ENCODE results near the gene HAP1.

DNA sequence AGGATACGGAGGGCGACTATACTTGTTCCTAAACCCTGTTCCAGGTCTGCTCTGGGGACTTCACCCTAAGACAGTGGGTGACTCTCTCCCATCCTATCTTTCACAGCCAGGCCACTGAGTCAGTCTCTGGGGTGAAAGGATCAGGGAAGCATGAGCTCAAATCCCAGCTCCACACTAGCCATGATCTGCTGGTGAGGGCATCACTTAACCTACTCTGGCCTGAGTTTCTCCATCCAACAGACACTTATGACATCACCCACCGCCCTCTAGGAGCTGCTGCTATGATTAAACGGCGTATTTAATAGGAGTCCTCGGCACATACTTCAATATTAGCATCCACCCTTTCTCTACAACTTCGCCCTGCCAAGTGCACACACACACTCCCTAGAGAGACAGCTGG lies 12.2 kb downstream of the HAP1 start:
- TF ChIP-seq, protein P1, sequence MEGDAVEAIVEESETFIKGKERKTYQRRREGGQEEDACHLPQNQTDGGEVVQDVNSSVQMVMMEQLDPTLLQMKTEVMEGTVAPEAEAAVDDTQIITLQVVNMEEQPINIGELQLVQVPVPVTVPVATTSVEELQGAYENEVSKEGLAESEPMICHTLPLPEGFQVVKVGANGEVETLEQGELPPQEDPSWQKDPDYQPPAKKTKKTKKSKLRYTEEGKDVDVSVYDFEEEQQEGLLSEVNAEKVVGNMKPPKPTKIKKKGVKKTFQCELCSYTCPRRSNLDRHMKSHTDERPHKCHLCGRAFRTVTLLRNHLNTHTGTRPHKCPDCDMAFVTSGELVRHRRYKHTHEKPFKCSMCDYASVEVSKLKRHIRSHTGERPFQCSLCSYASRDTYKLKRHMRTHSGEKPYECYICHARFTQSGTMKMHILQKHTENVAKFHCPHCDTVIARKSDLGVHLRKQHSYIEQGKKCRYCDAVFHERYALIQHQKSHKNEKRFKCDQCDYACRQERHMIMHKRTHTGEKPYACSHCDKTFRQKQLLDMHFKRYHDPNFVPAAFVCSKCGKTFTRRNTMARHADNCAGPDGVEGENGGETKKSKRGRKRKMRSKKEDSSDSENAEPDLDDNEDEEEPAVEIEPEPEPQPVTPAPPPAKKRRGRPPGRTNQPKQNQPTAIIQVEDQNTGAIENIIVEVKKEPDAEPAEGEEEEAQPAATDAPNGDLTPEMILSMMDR (IDR thresholded peaks at IDR 0.05; ENCODE audit: low read length), result no peak
- no peak for TF ChIP-seq EZH2 (IDR thresholded peaks at IDR 0.05; ENCODE audit: borderline replicate concordance, low read length)
